GM10266 (cell line): ENCODE measurements around the gene TMEM117.

Experiments
- DNase-seq: peaks from one replicate; pipeline ENCODE4 v3.0.0; 2012; ENCODE audit errors: extremely low spot score
- CTCF ChIP-seq: IDR thresholded peaks from 2 replicates; pipeline ENCODE4 v1.5.1; 2012; ENCODE audit warnings: mild to moderate bottlenecking, low read depth; ENCODE audit not compliant: control insufficient read depth, insufficient read depth; ENCODE audit errors: missing control alignments

Gene TMEM117

GRCh38 chr12:43979450-43979849 is 143.6 kb downstream of the TMEM117 start:
- no peak for TF ChIP-seq CTCF
- DNase-seq: no peak

- TF ChIP-seq CTCF: no peak
- no peak for DNase-seq
These were observed 144.8 kb downstream of the TMEM117 start for GRCh38 chr12:43980627-43981191.

- no peak for DNase-seq
- no peak for TF ChIP-seq CTCF
These were observed 145.8 kb downstream of the TMEM117 start for GRCh38 chr12:43981726-43982125.

- no peak for DNase-seq
- TF ChIP-seq CTCF: no peak
These were observed 146.7 kb downstream of the TMEM117 start for GRCh38 chr12:43982544-43982943.

GRCh38 chr12:43988838-43989560 is 153.1 kb downstream of the TMEM117 start:
- no peak for TF ChIP-seq CTCF
- DNase-seq: peak; percentile 16

- no peak for TF ChIP-seq CTCF
- no peak for DNase-seq
These were observed 157.0 kb downstream of the TMEM117 start for GRCh38 chr12:43992856-43993255.

GRCh38 chr12:44000309-44000952 is 164.6 kb downstream of the TMEM117 start:
- TF ChIP-seq CTCF: peak; percentile 50
- DNase-seq: peak; percentile 43
